Stimulated activated CD8-positive, alpha-beta memory T cell treated with anti-CD3 and anti-CD28 coated beads, Interleukin-12 subunit alpha, Interleukin-12 subunit beta, amount 100 ng/mL, for 24 hours (primary cell): Measurements from ENCODE around the gene WIZ.
A peak's percentile ranks its signal among the peaks of the same experiment; 100 is the strongest.
"Not testable (repeated sequence)": the region's sequence is repeated elsewhere in the genome, so short reads cannot be mapped to it uniquely, and the experiment has no call there.

Experiments
- DNase-seq: peaks from one replicate; pipeline ENCODE4 v3.0.0-alpha.2; 2020; ENCODE audit errors: extremely low read depth

WIZ gene

GRCh38 chr19:15428956-15429824 is 20.6 kb downstream of the WIZ start:
- DNase-seq: no peak

DNA sequence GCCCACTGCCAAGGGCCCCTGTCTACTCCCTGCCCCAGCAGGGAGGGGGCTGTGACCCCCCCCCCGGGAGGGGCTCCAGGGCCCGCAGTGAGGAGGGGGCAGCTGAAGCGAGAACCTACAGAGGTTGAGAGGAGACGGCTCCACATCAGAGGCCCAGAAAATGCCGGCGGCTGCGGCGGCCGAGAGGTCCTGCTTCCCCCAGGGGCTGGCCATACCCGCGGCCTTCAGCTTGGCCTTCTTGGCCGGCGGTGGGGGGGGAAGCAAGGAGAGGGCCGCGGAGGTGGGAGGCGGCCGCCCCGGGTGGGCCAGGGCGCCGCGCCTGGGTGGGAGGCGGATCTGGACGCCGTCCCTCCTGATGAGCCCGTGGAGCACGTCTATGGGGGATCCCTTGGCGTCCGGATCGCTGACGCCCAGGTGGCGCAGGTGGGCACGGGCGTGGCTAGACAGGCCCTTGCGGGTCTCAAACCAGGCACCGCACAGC is 21.7 kb downstream of the WIZ start:
- DNase-seq: no peak

DNA sequence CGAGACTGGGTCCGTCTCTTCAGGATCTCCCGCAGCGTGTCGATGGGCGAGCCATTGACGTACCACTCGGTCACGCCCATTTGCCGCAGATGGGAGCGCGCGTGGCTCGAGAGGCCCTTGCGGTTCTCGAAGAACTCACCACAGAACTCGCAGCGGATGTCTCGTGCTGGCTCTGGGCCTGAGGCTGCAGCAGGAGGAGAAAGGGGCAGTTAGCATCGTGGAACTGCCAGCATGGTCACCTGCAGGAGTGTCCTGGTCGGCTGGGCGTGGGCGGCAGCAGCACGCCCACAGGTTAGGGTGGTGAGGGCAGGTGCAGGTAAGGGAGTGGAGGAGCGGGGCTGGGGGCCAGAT is 22.4 kb downstream of the WIZ start:
- DNase-seq: no peak

GRCh38 chr19:15426485-15427349 is 23.0 kb downstream of the WIZ start:
- no peak for DNase-seq

DNA sequence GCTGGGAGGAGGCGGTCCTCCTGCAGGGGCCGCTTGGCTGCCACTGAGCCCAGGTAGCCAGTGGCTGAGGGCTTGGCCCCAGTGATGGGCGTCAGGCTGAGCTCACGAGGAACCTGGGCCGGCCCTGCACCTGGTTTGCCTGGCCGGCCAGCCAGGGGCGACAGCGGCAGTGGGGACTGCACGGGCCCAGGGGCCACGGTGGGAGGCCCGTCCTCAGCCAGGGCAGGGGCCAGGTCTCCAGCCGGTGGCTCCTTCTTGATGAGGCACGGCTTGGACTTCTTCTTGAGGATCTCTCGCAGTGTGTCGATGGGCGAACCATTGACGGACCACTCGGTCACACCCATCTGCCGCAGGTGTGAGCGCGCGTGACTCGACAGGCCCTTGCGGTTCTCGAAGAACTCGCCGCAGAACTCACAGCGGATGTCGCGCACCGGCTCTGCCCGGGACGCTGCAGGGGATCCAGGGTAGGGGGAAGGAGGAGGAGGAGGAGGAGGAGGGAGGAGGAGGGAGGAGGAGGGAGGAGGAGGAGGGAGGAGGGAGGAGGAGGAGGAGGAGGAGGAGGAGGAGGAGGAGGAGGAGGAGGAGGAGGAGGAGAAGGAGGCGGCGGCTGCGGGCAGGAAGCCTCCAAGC is 24.3 kb downstream of the WIZ start:
- DNase-seq: no peak

GRCh38 chr19:15424692-15425272 is 25.0 kb downstream of the WIZ start:
- DNase-seq: no peak

DNA sequence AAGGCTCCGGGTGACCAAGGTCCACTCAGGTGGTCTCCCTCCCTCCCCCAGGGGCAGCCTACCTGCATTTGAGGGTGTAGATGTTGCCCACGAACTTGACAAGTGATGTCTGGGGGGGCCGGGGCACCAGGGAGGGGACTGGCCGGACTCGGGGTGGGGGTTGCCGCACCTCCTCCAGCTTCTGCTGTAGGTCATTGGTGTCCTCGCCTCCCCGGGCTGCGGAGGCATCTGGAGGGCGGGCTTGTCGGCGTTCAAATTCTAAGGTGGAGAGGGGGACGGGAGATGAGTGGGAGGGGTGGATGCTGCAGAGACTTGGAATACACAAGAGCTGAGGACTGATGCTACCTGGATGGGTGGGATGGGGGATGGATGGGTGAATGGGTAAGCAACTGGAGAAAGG is 25.6 kb downstream of the WIZ start:
- DNase-seq: no peak

DNA sequence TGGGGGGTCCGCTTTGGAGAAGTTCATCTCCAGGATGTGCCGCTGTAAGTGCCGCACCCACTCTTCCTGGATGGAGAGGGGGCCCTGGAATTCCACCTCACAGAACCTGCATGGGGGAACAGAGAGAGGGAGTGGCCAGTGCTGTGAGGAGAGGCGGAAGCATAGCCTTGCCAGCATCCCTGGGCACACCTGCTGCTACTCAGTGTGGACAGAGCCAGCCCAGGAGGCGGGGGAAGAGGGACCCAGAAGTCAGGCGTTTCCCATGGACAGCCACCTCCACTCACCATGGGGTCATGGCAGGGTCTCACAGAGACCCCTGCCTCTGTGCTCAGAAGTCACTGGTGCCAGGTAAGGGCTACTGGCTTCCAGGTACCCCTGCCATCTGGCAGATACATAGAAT is 26.6 kb downstream of the WIZ start:
- no peak for DNase-seq

DNA sequence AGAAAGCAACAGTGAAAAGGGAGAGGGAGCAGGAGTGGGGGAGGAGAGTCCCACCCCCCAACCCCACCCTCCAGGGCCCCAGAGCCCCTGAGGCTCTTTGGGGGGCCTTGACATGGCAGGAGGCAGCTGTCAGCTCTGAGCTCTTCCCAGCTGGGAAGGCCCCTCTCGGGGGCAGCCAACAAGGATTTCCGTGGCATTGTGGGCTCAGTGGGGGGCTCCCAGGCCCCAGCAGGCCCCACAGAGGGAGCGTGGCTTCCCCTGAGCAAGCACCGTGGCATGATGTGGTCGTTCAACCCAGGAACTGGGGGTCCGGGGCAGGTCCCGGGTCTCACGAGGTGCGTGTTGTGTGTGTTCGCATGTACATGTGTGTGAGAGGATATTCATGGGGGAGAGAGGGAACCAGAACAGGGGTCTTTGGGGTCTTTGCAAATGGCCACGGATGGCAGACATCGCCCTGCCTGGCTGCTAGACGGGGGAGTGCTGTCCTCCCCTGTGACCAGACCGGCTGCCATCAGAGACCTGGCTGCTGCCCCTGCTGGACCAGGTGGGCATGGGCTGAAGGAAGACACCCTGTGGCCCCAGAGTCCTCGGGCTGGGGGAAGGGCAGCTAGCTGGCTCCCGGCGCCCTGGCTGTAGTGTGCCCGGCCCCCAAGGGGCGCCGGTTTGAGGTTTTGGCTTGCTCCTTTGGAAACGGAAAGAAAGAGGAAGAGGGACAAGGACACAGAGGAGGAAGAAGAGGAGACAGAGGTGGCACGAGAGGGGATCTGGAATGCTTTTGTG is 27.3 kb downstream of the WIZ start:
- no peak for DNase-seq

GRCh38 chr19:15421721-15422260 is 28.0 kb downstream of the WIZ start:
- no peak for DNase-seq

DNA sequence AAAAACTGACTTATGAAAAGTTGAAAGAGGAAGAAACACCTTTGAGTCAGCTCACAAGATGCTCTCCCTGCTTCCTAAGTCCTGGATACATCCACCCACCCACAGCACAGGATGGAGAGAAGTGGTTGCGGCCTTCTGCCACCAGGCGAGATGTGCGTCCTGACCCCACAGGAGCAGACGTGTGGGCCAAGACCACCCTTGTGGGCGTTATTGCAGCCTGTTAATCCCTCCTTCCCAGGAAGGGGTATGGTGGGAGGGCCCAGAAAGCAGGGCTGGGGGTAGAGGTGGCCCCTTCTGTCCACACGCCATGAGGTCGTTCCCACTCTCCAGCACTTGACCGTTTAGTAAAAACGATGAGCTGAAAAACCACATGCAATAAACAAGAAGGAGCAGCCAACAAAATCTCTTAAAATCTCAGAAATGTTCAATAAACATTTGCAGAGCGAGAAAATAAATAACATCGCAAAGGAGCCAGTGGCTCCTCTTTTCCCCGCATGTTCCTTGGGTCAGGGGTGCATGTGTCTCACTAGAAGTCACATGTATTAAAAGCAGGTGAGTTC is 28.5 kb downstream of the WIZ start:
- DNase-seq: no peak

GRCh38 chr19:15419413-15420025 is 30.2 kb downstream of the WIZ start:
- DNase-seq: no peak

DNA sequence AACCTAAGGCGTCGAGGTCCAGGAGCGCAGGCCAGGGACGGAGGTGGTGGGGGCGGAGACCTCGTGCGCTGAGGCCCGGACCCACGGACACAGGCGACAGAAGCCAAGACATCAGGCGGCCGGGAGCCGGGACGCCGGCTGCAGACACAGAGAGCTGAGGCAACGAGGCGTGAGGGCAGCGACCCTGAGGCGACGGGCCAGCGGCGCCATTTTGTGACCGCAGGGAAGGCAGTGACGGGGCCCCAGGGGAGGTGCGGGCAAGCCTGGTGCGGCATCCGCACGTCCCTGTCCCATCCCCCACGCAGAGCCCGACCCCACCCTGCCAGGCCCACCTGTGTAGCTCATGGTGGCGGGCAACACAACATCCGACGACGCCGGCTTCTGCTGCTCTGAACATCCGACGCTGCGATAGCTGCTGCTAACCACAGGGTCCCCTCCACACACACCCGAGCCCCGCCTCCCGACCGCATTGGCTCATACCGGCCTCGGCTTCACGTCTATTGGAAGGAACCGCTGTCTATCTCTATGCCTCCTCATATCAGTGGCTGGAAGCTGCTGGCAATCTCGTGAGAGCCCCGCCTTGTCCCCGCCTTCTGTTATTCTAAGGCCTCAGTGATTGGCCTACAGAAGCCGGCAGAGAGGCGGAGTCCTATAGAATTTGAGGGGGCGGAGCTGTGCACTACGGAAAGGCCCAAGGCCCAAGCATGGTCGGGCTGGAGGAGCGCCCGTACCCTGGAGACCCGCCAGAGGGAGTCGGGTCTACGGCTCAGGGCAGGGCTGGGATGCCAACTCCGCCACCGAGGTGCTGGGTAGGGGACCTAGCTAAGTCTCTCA is 31.0 kb downstream of the WIZ start, which contains the start of gene AKAP8L:
Gene AKAP8L, minus strand, starts transcription at position 410 of the 834 bp plus-strand sequence. Its CDS starts 65 bp downstream, at position 345.
- peak; percentile 96 for DNase-seq

GRCh38 chr19:15418231-15418578 is 31.6 kb downstream of the WIZ start:
- DNase-seq: no peak

DNA sequence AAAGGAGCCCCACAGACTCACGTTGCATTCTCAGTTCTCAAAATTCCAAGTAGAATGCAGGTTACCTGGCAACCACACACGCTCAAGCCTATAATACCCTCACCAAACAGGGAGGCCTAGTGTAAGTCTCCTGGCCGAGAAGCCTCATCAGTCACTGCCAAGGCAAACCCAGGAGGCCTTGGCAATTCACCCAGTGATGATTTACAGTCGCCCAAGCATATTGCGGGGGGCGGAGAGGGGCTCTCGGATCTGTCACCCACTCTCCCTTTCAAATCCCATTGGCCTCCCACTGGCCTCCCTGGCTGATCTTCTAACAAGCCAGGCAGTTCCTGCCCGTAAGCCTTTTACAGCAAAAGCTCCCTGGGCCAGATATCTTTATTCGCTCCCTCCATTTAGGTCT is 32.1 kb downstream of the WIZ start:
- DNase-seq: no peak

DNA sequence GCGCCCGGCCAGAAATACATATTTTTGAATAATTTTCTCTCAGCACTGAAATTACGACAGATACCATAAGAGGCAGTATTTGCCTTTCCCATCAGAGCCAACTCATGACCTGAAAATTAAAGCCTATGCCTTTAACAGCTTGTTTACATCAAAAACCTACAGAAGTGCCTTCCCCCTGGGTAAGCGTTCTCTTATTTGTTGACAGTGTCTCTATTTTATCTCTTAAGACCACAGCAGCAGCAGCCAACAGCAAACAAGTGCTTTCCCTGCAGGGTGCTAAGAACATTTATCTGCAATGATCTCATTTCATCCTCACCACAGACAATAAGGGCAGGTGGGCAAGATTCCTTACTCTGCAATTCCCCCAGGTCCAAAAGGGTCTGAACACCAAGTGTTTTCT is 36.9 kb downstream of the WIZ start:
- no peak for DNase-seq

DNA sequence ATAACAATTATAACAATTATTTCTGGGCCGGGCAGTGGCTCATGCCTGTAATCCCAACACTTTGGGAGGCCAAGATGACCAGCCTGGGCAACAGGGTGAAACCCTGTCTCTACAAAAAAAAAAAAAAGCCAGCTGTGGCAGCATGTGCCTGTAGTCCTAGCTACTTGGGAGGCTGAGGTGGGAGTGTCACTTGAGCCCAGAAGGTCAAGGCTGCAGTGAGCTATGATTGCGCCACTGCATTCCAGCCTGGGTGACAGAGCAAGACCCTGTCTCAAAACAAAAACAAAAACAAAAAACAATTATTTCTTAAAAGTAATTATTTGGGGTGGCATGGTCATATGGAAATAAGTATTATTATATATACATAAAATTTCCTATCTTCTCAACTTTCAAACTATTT is 38.4 kb downstream of the WIZ start:
- DNase-seq: not testable (repeated sequence)

- no peak for DNase-seq
These were observed 45.0 kb downstream of the WIZ start for GRCh38 chr19:15404780-15405211.

DNA sequence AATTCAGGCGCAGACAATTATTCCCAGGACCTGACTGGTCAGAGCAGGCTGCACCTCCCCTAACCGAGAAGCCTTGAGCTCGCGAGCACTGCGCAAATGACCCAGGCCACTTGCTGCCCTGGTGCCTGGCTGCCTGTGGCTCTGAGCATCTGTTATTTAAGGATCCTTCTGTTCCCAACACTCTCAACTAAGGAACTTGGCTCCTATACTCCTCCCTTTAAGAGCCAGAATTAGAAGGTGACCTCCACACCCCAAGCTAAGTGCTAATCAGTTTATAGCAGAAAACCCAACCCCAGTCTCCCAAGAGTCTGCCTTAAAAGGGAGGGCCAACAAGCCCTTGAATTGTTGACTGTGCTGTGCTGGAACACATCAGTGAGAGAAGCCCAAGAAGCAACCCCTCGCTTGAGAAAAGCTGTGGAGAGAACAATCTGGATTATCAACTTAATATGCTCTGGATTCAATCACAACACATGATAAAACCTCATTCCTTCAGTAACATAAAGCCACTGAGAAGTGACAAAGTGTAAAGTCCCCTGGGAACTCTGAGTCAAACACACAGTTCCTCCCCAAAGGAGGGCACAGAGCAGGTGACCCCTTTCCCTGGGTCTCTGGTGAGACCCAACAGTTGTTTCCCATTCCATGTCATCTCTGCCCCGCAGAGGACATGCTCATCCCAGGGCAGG is 45.5 kb downstream of the WIZ start:
- DNase-seq: no peak
